Activated CD8-positive, alpha-beta T cell treated with anti-CD3 and anti-CD28 coated beads for 36 hours (primary cell): ENCODE measurements around the gene CLCN5. TPM values are rescaled to one million over a fixed set of nuclear protein-coding genes. Genes with fewer than 3 reads are reported as not detected.

ENCODE experiments used
- ATAC-seq: fragments of 200-7000 bp; cut with Tn5 transposase; one replicate; pipeline ENCODE4 v1.10.0; 2021; ENCODE audit warnings: mild to moderate bottlenecking, moderate library complexity
- CTCF ChIA-PET: fragments of 350-600 bp; sonication (Branson Sonifier 250); formaldehyde crosslinking; loops from one replicate; lab custom pipeline; 2021; ENCODE audit warnings: antibody characterized with exemption; lab: Charles Lee
- POLR2A ChIA-PET: fragments of 350-600 bp; sonication (Branson Sonifier 250); formaldehyde crosslinking; loops from one replicate; lab custom pipeline; 2021; ENCODE audit warnings: antibody characterized with exemption; lab: Charles Lee
- DNase-seq: peaks from one replicate; pipeline ENCODE4 v3.0.0-alpha.2; 2020
- H3K27ac Mint-ChIP-seq: one replicate; pipeline ENCODE4 v1.8.0; 2021; ENCODE audit warnings: mild to moderate bottlenecking, mixed read lengths
- H3K27me3 Mint-ChIP-seq: one replicate; pipeline ENCODE4 v1.8.0; 2021; ENCODE audit warnings: mixed read lengths
- H3K36me3 Mint-ChIP-seq: one replicate; pipeline ENCODE4 v1.8.0; 2021; ENCODE audit warnings: low read depth, mixed read lengths
- H3K4me1 Mint-ChIP-seq: one replicate; pipeline ENCODE4 v1.8.0; 2021; ENCODE audit warnings: low read depth, mixed read lengths
- H3K4me3 Mint-ChIP-seq: one replicate; pipeline ENCODE4 v1.8.0; 2021; ENCODE audit warnings: mild to moderate bottlenecking, moderate library complexity, mixed read lengths
- H3K9me3 Mint-ChIP-seq: one replicate; pipeline ENCODE4 v1.8.0; 2021; ENCODE audit warnings: mixed read lengths
- intact Hi-C: fragments of 100-400 bp; cut with micrococcal nuclease; formaldehyde crosslinking; loops from one replicate; pipeline ENCODE4 v1.10.0; 2022
- total RNA-seq, 2 experiments: library from RNA; stranded (reverse); gene quantifications; one replicate each; pipeline ENCODE4 v1.2.3, GENCODE V29; 2021
- TF ChIP-seq, protein P1 (sequence below): fragments of 200-600 bp; IDR thresholded peaks from one replicate; pipeline ENCODE4 v1.8.0; 2022; ENCODE audit warnings: antibody characterized with exemption, mild to moderate bottlenecking

Gene CLCN5
- total RNA-seq, 2 experiments from 2014 or later: 1.7 TPM

DNA sequence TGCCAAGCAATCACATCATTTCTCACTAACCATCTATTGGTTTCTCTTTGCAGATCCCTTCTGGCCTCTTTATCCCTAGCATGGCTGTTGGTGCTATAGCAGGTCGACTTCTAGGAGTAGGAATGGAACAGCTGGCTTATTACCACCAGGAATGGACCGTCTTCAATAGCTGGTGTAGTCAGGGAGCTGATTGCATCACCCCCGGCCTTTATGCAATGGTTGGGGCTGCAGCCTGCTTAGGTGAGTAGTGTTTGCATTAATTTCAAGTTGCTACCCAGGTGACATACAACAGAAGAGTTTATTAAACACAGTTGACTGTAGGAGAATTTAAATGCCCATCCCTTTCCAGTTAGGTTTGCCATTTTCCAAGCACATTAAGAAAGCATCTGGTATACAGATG is 166.2 kb downstream of the CLCN5 start:
- Mint-ChIP-seq H3K27ac (no peak overlapping the region), H3K9me3 (no peaks in the 10 kb centered on the region), H3K4me1 (no peaks in the 10 kb centered on the region), H3K4me3 (no peak overlapping the region), H3K36me3 (no peaks in the 10 kb centered on the region), H3K27me3 (no peaks in the 10 kb centered on the region)
- no peak for ATAC-seq
- POLR2A ChIA-PET: no interaction called here
- intact Hi-C loops: no loop called here
- DNase-seq: no peak
- TF ChIP-seq, protein P1, sequence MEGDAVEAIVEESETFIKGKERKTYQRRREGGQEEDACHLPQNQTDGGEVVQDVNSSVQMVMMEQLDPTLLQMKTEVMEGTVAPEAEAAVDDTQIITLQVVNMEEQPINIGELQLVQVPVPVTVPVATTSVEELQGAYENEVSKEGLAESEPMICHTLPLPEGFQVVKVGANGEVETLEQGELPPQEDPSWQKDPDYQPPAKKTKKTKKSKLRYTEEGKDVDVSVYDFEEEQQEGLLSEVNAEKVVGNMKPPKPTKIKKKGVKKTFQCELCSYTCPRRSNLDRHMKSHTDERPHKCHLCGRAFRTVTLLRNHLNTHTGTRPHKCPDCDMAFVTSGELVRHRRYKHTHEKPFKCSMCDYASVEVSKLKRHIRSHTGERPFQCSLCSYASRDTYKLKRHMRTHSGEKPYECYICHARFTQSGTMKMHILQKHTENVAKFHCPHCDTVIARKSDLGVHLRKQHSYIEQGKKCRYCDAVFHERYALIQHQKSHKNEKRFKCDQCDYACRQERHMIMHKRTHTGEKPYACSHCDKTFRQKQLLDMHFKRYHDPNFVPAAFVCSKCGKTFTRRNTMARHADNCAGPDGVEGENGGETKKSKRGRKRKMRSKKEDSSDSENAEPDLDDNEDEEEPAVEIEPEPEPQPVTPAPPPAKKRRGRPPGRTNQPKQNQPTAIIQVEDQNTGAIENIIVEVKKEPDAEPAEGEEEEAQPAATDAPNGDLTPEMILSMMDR: no peak
- CTCF ChIA-PET: no interaction called here

GRCh38 chrX:50093625-50094024 is 171.2 kb downstream of the CLCN5 start:
- ATAC-seq: no peak
- POLR2A ChIA-PET: no interaction called here
- H3K27ac Mint-ChIP-seq: no peak overlapping the region
- H3K4me1 Mint-ChIP-seq: no peaks in the 10 kb centered on the region
- no peaks in the 10 kb centered on the region for H3K9me3 Mint-ChIP-seq
- CTCF ChIA-PET: no interaction called here
- TF ChIP-seq, protein P1: no peak
- H3K4me3 Mint-ChIP-seq: no peak overlapping the region
- no peaks in the 10 kb centered on the region for H3K36me3 Mint-ChIP-seq
- DNase-seq: no peak
- intact Hi-C loops: no loop called here
- no peaks in the 10 kb centered on the region for H3K27me3 Mint-ChIP-seq

- TF ChIP-seq, protein P1: no peak
Measured at GRCh38 chrX:50097071-50097470, 174.7 kb downstream of the CLCN5 start.

GRCh38 chrX:50098241-50098640 is 175.8 kb downstream of the CLCN5 start:
- ChIA-PET CTCF (no interaction called here), POLR2A (no interaction called here)
- DNase-seq (no peak), ATAC-seq (no peak)
- Mint-ChIP-seq H3K27ac (no peak overlapping the region), H3K4me1 (peaks cover 2% of the 10 kb centered on the region), H3K9me3 (no peaks in the 10 kb centered on the region), H3K36me3 (no peaks in the 10 kb centered on the region), H3K4me3 (no peak overlapping the region), H3K27me3 (no peaks in the 10 kb centered on the region)
- TF ChIP-seq, protein P1: no peak
- intact Hi-C loops: no loop called here

More at GRCh38 chrX:50097071-50097470, 174.7 kb downstream of the CLCN5 start:
- ChIA-PET CTCF (no interaction called here), POLR2A (no interaction called here)
- intact Hi-C loops: no loop called here
- H3K36me3 Mint-ChIP-seq: no peaks in the 10 kb centered on the region
- ATAC-seq (no peak), DNase-seq (no peak)
- H3K4me1 Mint-ChIP-seq: no peaks in the 10 kb centered on the region
- H3K4me3 Mint-ChIP-seq: no peak overlapping the region
- H3K27ac Mint-ChIP-seq: no peak overlapping the region
- no peaks in the 10 kb centered on the region for H3K27me3 Mint-ChIP-seq
- H3K9me3 Mint-ChIP-seq: no peaks in the 10 kb centered on the region

- POLR2A ChIA-PET: no interaction called here
- H3K9me3 Mint-ChIP-seq: no peaks in the 10 kb centered on the region
- DNase-seq (no peak), ATAC-seq (no peak)
- H3K27me3 Mint-ChIP-seq: no peaks in the 10 kb centered on the region
- no peak overlapping the region for H3K4me3 Mint-ChIP-seq
- no peaks in the 10 kb centered on the region for H3K36me3 Mint-ChIP-seq
- intact Hi-C loops: no loop called here
- H3K27ac Mint-ChIP-seq: no peak overlapping the region
- H3K4me1 Mint-ChIP-seq: peaks cover 4% of the 10 kb centered on the region
- TF ChIP-seq, protein P1: no peak
- CTCF ChIA-PET: no interaction called here
Measured at GRCh38 chrX:50098749-50099148, 176.4 kb downstream of the CLCN5 start.
